GM12865 (cell line): ENCODE measurements around the gene NAXD.

Experiments used
- DNase-seq: peaks from one replicate; pipeline ENCODE4 v3.0.0; 2010; ENCODE audit warnings: low read depth
- H3K4me3 ChIP-seq: 2 replicates; pipeline ENCODE4 v1.5.1; 2011; ENCODE audit warnings: mild to moderate bottlenecking, low read depth, low read length, control low read depth
- CTCF ChIP-seq: IDR thresholded peaks from 2 replicates; pipeline ENCODE4 v1.5.1; 2011; ENCODE audit warnings: low read length, control low read depth, low read depth, inconsistent platforms; ENCODE audit not compliant: insufficient read depth; ENCODE audit errors: missing control alignments

The NAXD gene

GRCh38 chr13:110574161-110574560 is 41.2 kb upstream of the NAXD start:
- no peak overlapping the region for H3K4me3 ChIP-seq
- TF ChIP-seq CTCF: no peak
- DNase-seq: no peak

- peak overlapping the region; percentile 26 for H3K4me3 ChIP-seq
- no peak for TF ChIP-seq CTCF
- DNase-seq: peak; percentile 75
Measured at GRCh38 chr13:110575322-110576069, 39.8 kb upstream of the NAXD start.

- TF ChIP-seq CTCF: no peak
- no peak for DNase-seq
- no peak overlapping the region for H3K4me3 ChIP-seq
Measured at GRCh38 chr13:110576070-110576394, 39.3 kb upstream of the NAXD start.

GRCh38 chr13:110576736-110577476 is 38.4 kb upstream of the NAXD start:
- DNase-seq: no peak

GRCh38 chr13:110578363-110578762 is 37.0 kb upstream of the NAXD start:
- TF ChIP-seq CTCF: no peak
- DNase-seq: no peak
- H3K4me3 ChIP-seq: no peak overlapping the region

More at GRCh38 chr13:110576736-110577476, 38.4 kb upstream of the NAXD start:
- no peak overlapping the region for H3K4me3 ChIP-seq
- TF ChIP-seq CTCF: no peak

- no peak overlapping the region for H3K4me3 ChIP-seq
- TF ChIP-seq CTCF: no peak
- no peak for DNase-seq
Measured at GRCh38 chr13:110580800-110581199, 34.5 kb upstream of the NAXD start.
